HEK293 (cell line): ENCODE results near the gene ZDHHC24.

Experiments used
- CTCF ChIA-PET: fragments of 350-600 bp; formaldehyde crosslinking; extraction: SDS; loops from one replicate; lab custom pipeline; 2021; ENCODE audit warnings: antibody characterized with exemption; lab: Yijun Ruan, JAX
- POLR2A ChIA-PET: fragments of 300-600 bp; formaldehyde crosslinking; extraction: SDS; loops from one replicate; lab custom pipeline; 2020; ENCODE audit warnings: antibody characterized with exemption, inconsistent platforms; lab: Yijun Ruan, JAX
- H3K27ac ChIP-seq: fragments of 200-500 bp; sonication (Bioruptor generic); 2 replicates; pipeline ENCODE4 v1.5.1; 2014; ENCODE audit warnings: low read depth, low read length, control low read depth, inconsistent platforms; ENCODE audit errors: extremely low read depth
- H3K36me3 ChIP-seq, 2 experiments: fragments of 200-500 bp in 1 of 2; sonication (Bioruptor generic) in 1 of 2; 1 replicate in 1 of 2; 2 replicates in 1 of 2; pipeline ENCODE4 v1.5.1; 2014 to 2017; ENCODE audit warnings: inconsistent platforms in 2 of 2, low read length in 2 of 2; ENCODE audit not compliant: control insufficient read depth in 2 of 2, insufficient read depth in 1 of 2
- H3K4me1 ChIP-seq: fragments of 200-500 bp; sonication (Bioruptor generic); 2 replicates; pipeline ENCODE4 v1.5.1; 2014; ENCODE audit warnings: mild to moderate bottlenecking, low read length, inconsistent platforms; ENCODE audit not compliant: control insufficient read depth, insufficient read depth
- H3K4me3 ChIP-seq: 2 replicates; pipeline ENCODE4 v1.5.1; 2011; ENCODE audit warnings: low read depth, mild to moderate bottlenecking, control low read depth, low read length, moderate library complexity
- H3K9me3 ChIP-seq: fragments of 200-500 bp; sonication (Bioruptor generic); 2 replicates; pipeline ENCODE4 v1.5.1; 2014; ENCODE audit warnings: low read depth, low read length, inconsistent platforms; ENCODE audit not compliant: control insufficient read depth, insufficient read depth
- FEZF1 ChIP-seq: fragments of 450-650 bp; formaldehyde crosslinking; IDR thresholded peaks from 2 replicates; pipeline ENCODE4 v1.5.1; 2016; ENCODE audit warnings: missing biosample characterization, missing genetic modification characterization
- KLF9 ChIP-seq: fragments of 450-650 bp; formaldehyde crosslinking; IDR thresholded peaks from 2 replicates; pipeline ENCODE4 v1.5.1; 2016; ENCODE audit warnings: missing biosample characterization, missing genetic modification characterization, low read depth
- ZBTB10 ChIP-seq: fragments of 450-650 bp; formaldehyde crosslinking; IDR thresholded peaks from 2 replicates; pipeline ENCODE4 v1.5.1; 2016; ENCODE audit warnings: missing biosample characterization, missing genetic modification characterization
- ZFP3 ChIP-seq: fragments of 450-650 bp; formaldehyde crosslinking; IDR thresholded peaks from 2 replicates; pipeline ENCODE4 v1.5.1; 2016; ENCODE audit warnings: low read depth, missing biosample characterization, missing genetic modification characterization
- ZNF248 ChIP-seq: fragments of 450-650 bp; formaldehyde crosslinking; IDR thresholded peaks from 2 replicates; pipeline ENCODE4 v1.5.1; 2017; ENCODE audit warnings: missing biosample characterization, missing genetic modification characterization
- ZNF404 ChIP-seq: fragments of 450-650 bp; formaldehyde crosslinking; IDR thresholded peaks from 2 replicates; pipeline ENCODE4 v1.5.1; 2017; ENCODE audit warnings: missing biosample characterization, missing genetic modification characterization
- ZNF510 ChIP-seq: fragments of 450-650 bp; formaldehyde crosslinking; IDR thresholded peaks from 2 replicates; pipeline ENCODE4 v1.5.1; 2018; ENCODE audit warnings: mild to moderate bottlenecking, missing genetic modification characterization, missing biosample characterization; ENCODE audit not compliant: insufficient replicate concordance
- ZNF518A ChIP-seq: fragments of 450-650 bp; formaldehyde crosslinking; conservative IDR thresholded peaks from 2 replicates; pipeline ENCODE4 v1.5.1; 2016; ENCODE audit warnings: low read depth, missing biosample characterization, missing genetic modification characterization
- ZNF555 ChIP-seq: fragments of 450-650 bp; formaldehyde crosslinking; conservative IDR thresholded peaks from 2 replicates; pipeline ENCODE4 v1.5.1; 2017; ENCODE audit warnings: missing biosample characterization, mild to moderate bottlenecking, missing genetic modification characterization, inconsistent platforms
- ZNF596 ChIP-seq: fragments of 450-650 bp; IDR thresholded peaks from 2 replicates; pipeline ENCODE4 v1.5.0; 2018; ENCODE audit warnings: missing biosample characterization, mild to moderate bottlenecking, missing genetic modification characterization, moderate library complexity
- ZNF600 ChIP-seq: fragments of 450-650 bp; formaldehyde crosslinking; IDR thresholded peaks from 2 replicates; pipeline ENCODE4 v1.5.1; 2016; ENCODE audit warnings: missing biosample characterization, missing genetic modification characterization
- ZNF660 ChIP-seq: fragments of 450-650 bp; IDR thresholded peaks from 2 replicates; pipeline ENCODE4 v1.5.1; 2018; ENCODE audit warnings: missing biosample characterization, mild to moderate bottlenecking, missing genetic modification characterization
- ZNF776 ChIP-seq: fragments of 450-650 bp; formaldehyde crosslinking; IDR thresholded peaks from 2 replicates; pipeline ENCODE4 v1.5.0; 2017; ENCODE audit warnings: missing biosample characterization, missing genetic modification characterization, borderline replicate concordance
- TF ChIP-seq, protein P1 (sequence below): fragments of 450-650 bp; formaldehyde crosslinking; IDR thresholded peaks from 2 replicates; pipeline ENCODE4 v1.5.1; 2017; ENCODE audit warnings: missing biosample characterization, mild to moderate bottlenecking, missing genetic modification characterization, moderate library complexity
- TF ChIP-seq, protein P2 (sequence below): fragments of 450-650 bp; formaldehyde crosslinking; IDR thresholded peaks from 2 replicates; pipeline ENCODE4 v1.5.1; 2016; ENCODE audit warnings: missing biosample characterization, missing genetic modification characterization

The ZDHHC24 gene

GRCh38 chr11:66505276-66505816 is 40.5 kb downstream of the ZDHHC24 start:
- Histone ChIP-seq H3K27ac (no peak overlapping the region), H3K4me1 (no peaks in the 10 kb centered on the region), H3K36me3 (peaks cover 0 to 19% of the 10 kb centered on the region in 2 experiments; a peak in 2 of 3 replicates), H3K4me3 (no peak overlapping the region), H3K9me3 (no peaks in the 10 kb centered on the region)
- ChIA-PET CTCF (no interaction called here), POLR2A (interaction anchor here (0.7 to 1.9 kb wide), 2 partner anchors 25 to 90 kb away, joined by 5 to 9 read pairs; partner anchors contain the start of gene DPP3)
- TF ChIP-seq ZBTB10 (tag by site-specific recombination) (no peak), KLF9 (tag by site-specific recombination) (no peak)

DNA sequence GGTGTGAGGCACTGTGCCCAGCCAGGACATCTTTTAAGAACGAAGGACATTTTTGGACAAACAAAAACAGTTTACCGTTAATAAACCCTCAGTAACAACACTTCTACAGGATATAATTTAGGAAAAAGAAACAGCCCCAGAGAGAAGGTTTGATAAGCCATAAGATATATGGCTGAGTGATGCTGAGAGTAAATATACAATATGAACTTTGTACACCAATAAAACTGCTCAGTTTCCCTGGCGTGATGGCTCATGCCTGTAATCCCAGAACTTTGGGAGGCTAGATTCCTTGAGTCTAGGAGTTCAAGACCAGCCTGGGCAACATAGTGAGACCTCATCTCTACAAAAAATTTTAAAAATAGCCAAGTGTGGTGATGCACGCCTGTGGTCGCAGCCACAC is 47.3 kb downstream of the ZDHHC24 start:
- H3K27ac ChIP-seq = no peak overlapping the region
- H3K9me3 ChIP-seq = no peaks in the 10 kb centered on the region
- no peaks in the 10 kb centered on the region for H3K4me1 ChIP-seq
- TF ChIP-seq ZNF404 (no peak), ZNF600 (tag by site-specific recombination) (no peak), ZNF596 (tag by site-specific recombination) (no peak), ZNF248 (no peak), ZNF518A (tag by site-specific recombination) (no peak), ZNF660 (tag by site-specific recombination) (no peak), ZFP3 (no peak)
- TF ChIP-seq, protein P1, sequence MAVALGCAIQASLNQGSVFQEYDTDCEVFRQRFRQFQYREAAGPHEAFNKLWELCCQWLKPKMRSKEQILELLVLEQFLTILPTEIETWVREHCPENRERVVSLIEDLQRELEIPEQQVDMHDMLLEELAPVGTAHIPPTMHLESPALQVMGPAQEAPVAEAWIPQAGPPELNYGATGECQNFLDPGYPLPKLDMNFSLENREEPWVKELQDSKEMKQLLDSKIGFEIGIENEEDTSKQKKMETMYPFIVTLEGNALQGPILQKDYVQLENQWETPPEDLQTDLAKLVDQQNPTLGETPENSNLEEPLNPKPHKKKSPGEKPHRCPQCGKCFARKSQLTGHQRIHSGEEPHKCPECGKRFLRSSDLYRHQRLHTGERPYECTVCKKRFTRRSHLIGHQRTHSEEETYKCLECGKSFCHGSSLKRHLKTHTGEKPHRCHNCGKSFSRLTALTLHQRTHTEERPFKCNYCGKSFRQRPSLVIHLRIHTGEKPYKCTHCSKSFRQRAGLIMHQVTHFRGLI (tag by site-specific recombination) = no peak
- TF ChIP-seq, all 188 proteins: peak for 0
- no peak overlapping the region for H3K4me3 ChIP-seq
- ChIA-PET POLR2A (no interaction called here), CTCF (interaction anchor here (0.9 kb wide), 1 partner anchor 13 kb away, joined by 3 read pairs; no protein-coding TSS in a partner anchor)
- peaks cover 0 to 44% of the 10 kb centered on the region in 2 experiments; a peak in 2 of 3 replicates for H3K36me3 ChIP-seq

- ChIA-PET POLR2A (no interaction called here), CTCF (no interaction called here)
- H3K27ac ChIP-seq = no peak overlapping the region
Measured at GRCh38 chr11:66497206-66497605, 48.6 kb downstream of the ZDHHC24 start.

More at GRCh38 chr11:66497206-66497605, 48.6 kb downstream of the ZDHHC24 start:
- H3K9me3 ChIP-seq = no peaks in the 10 kb centered on the region
- no peak overlapping the region for H3K4me3 ChIP-seq
- TF ChIP-seq ZNF510 (tag by site-specific recombination) (no peak), ZNF555 (tag by site-specific recombination) (no peak), FEZF1 (tag by site-specific recombination) (no peak), ZNF776 (tag by site-specific recombination) (no peak)
- TF ChIP-seq, protein P2, sequence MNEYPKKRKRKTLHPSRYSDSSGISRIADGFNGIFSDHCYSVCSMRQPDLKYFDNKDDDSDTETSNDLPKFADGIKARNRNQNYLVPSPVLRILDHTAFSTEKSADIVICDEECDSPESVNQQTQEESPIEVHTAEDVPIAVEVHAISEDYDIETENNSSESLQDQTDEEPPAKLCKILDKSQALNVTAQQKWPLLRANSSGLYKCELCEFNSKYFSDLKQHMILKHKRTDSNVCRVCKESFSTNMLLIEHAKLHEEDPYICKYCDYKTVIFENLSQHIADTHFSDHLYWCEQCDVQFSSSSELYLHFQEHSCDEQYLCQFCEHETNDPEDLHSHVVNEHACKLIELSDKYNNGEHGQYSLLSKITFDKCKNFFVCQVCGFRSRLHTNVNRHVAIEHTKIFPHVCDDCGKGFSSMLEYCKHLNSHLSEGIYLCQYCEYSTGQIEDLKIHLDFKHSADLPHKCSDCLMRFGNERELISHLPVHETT = no peak
- peaks cover 0 to 57% of the 10 kb centered on the region in 2 experiments; a peak in 2 of 3 replicates for H3K36me3 ChIP-seq
- H3K4me1 ChIP-seq = no peaks in the 10 kb centered on the region
